Measurements from ENCODE around the gene DHODH. TPM values are rescaled to one million over a fixed set of nuclear protein-coding genes. Genes with fewer than 3 reads are reported as not detected.
"Not testable (repeated sequence)": the region's sequence is repeated elsewhere in the genome, so short reads cannot be mapped to it uniquely, and the experiment has no call there.

DHODH gene
- polyA plus RNA-seq (ENCODE audit: insufficient read length in 4 of 4) = 10 to 100 TPM; 11.1 to 19.8 (median 15.3) TPM

GRCh38 chr16:72008424-72009216 lies at the start of gene DHODH:
TSS of gene DHODH (plus strand) at chr16:72008744. CDS start at chr16:72008765, 21 bp downstream.
- peak; percentile 89 to 93 (median 91) for DNase-seq (ENCODE audit: low read depth in 4 of 4, low spot score in 3 of 4)

GRCh38 chr16:71961066-71962039 lies 47.2 kb upstream of the DHODH start:
- DNase-seq (ENCODE audit: low read depth in 4 of 4, low spot score in 3 of 4) = peak; percentile 31 to 73 (median 60)

- DNase-seq (ENCODE audit: low read depth in 4 of 4, low spot score in 3 of 4) = no peak
These were observed 45.2 kb upstream of the DHODH start for GRCh38 chr16:71963125-71963875.

GRCh38 chr16:71965223-71965622 lies 43.3 kb upstream of the DHODH start:
- DNase-seq (ENCODE audit: low read depth in 4 of 4, low spot score in 3 of 4) = no peak

GRCh38 chr16:71966932-71967331 lies 41.6 kb upstream of the DHODH start:
- DNase-seq (ENCODE audit: low read depth in 4 of 4, low spot score in 3 of 4) = no peak

GRCh38 chr16:71969353-71969752 lies 39.2 kb upstream of the DHODH start:
- no peak for DNase-seq (ENCODE audit: low read depth in 4 of 4, low spot score in 3 of 4)

GRCh38 chr16:71971571-71971970 lies 37.0 kb upstream of the DHODH start:
- no peak for DNase-seq (ENCODE audit: low read depth in 4 of 4, low spot score in 3 of 4)

- DNase-seq (ENCODE audit: low read depth in 4 of 4, low spot score in 3 of 4) = no peak
These were observed 36.2 kb upstream of the DHODH start for GRCh38 chr16:71972356-71972755.

GRCh38 chr16:71973001-71973400 lies 35.5 kb upstream of the DHODH start:
- no peak for DNase-seq (ENCODE audit: low read depth in 4 of 4, low spot score in 3 of 4)

GRCh38 chr16:71974068-71974818 lies 34.3 kb upstream of the DHODH start:
- DNase-seq (ENCODE audit: low read depth in 4 of 4, low spot score in 3 of 4) = no peak

- no peak for DNase-seq (ENCODE audit: low read depth in 4 of 4, low spot score in 3 of 4)
These were observed 23.1 kb upstream of the DHODH start for GRCh38 chr16:71985262-71985974.

- no peak for DNase-seq (ENCODE audit: low read depth in 4 of 4, low spot score in 3 of 4)
These were observed 22.4 kb upstream of the DHODH start for GRCh38 chr16:71986131-71986530.

GRCh38 chr16:71995038-71995437 lies 13.5 kb upstream of the DHODH start:
- no peak for DNase-seq (ENCODE audit: low read depth in 4 of 4, low spot score in 3 of 4)

- not testable (repeated sequence) for DNase-seq (ENCODE audit: low read depth in 4 of 4, low spot score in 3 of 4)
These were observed 11.0 kb upstream of the DHODH start for GRCh38 chr16:71997578-71997977.

GRCh38 chr16:72001180-72001874 lies 7.2 kb upstream of the DHODH start:
- DNase-seq (ENCODE audit: low read depth in 4 of 4, low spot score in 3 of 4) = no peak

- no peak for DNase-seq (ENCODE audit: low read depth in 4 of 4, low spot score in 3 of 4)
These were observed 5.9 kb upstream of the DHODH start for GRCh38 chr16:72002619-72003018.

GRCh38 chr16:72008065-72008423 lies 500 bp upstream of the DHODH start:
- DNase-seq (ENCODE audit: low read depth in 4 of 4, low spot score in 3 of 4) = not testable (repeated sequence)

- no peak for DNase-seq (ENCODE audit: low read depth in 4 of 4, low spot score in 3 of 4)
These were observed 1.2 kb downstream of the DHODH start for GRCh38 chr16:72009779-72010178.

GRCh38 chr16:72012607-72013006 lies 4.1 kb downstream of the DHODH start:
- no peak for DNase-seq (ENCODE audit: low read depth in 4 of 4, low spot score in 3 of 4)
